GM18505 (cell line): Measurements from ENCODE around the gene PRDM1.
A peak's percentile ranks its signal among the peaks of the same experiment; 100 is the strongest.

Experiments used
- ATAC-seq: cut with Tn5 transposase; IDR thresholded peaks from one replicate; pipeline ENCODE4 v1.9.1; 2021; ENCODE audit not compliant: unreplicated experiment
- POLR2A ChIP-seq: IDR thresholded peaks from 4 replicates; pipeline ENCODE4 v1.6.1; 2011; ENCODE audit warnings: borderline replicate concordance; ENCODE audit not compliant: insufficient read depth, insufficient read length; ENCODE audit errors: extremely low read depth

PRDM1 gene

GRCh38 chr6:106085984-106086813 is at the start of gene PRDM1:
Gene PRDM1, plus strand, starts transcription at chr6:106086336. Its CDS starts 218 bp downstream, at chr6:106086554.
- TF ChIP-seq POLR2A = peak; percentile 81
- peak; percentile 78 for ATAC-seq

GRCh38 chr6:106037060-106037459 is 49.1 kb upstream of the PRDM1 start:
- TF ChIP-seq POLR2A = no peak
- ATAC-seq = no peak

GRCh38 chr6:106039897-106040592 is 46.1 kb upstream of the PRDM1 start:
- no peak for TF ChIP-seq POLR2A
- no peak for ATAC-seq

GRCh38 chr6:106044151-106044550 is 42.0 kb upstream of the PRDM1 start:
- ATAC-seq = no peak
- no peak for TF ChIP-seq POLR2A

GRCh38 chr6:106045077-106045476 is 41.1 kb upstream of the PRDM1 start:
- no peak for TF ChIP-seq POLR2A
- ATAC-seq = no peak

GRCh38 chr6:106046116-106046853 is 39.9 kb upstream of the PRDM1 start:
- no peak for TF ChIP-seq POLR2A
- no peak for ATAC-seq

GRCh38 chr6:106046854-106047200 is 39.3 kb upstream of the PRDM1 start:
- ATAC-seq = no peak
- no peak for TF ChIP-seq POLR2A

- no peak for ATAC-seq
- TF ChIP-seq POLR2A = no peak
These were observed 37.8 kb upstream of the PRDM1 start for GRCh38 chr6:106048336-106048735.

GRCh38 chr6:106050538-106050937 is 35.6 kb upstream of the PRDM1 start:
- no peak for ATAC-seq
- TF ChIP-seq POLR2A = no peak

- no peak for TF ChIP-seq POLR2A
- no peak for ATAC-seq
These were observed 34.9 kb upstream of the PRDM1 start for GRCh38 chr6:106051226-106051625.

- no peak for ATAC-seq
- no peak for TF ChIP-seq POLR2A
These were observed 32.5 kb upstream of the PRDM1 start for GRCh38 chr6:106053484-106054205.

- no peak for TF ChIP-seq POLR2A
- ATAC-seq = no peak
These were observed 30.6 kb upstream of the PRDM1 start for GRCh38 chr6:106055489-106055888.
